GM23248 (cell line): ENCODE measurements around the gene KYAT1. TPM values are rescaled to one million over a fixed set of nuclear protein-coding genes. Genes with fewer than 3 reads are reported as not detected.

Experiments used
- DNase-seq: peaks from one replicate; pipeline ENCODE4 v3.0.0-alpha.2; 2015
- H2AFZ ChIP-seq: fragments of 200-600 bp; sonication (generic); 2 replicates; pipeline ENCODE4 v1.6.1; 2016; ENCODE audit warnings: antibody characterized with exemption
- H3F3A ChIP-seq: fragments of 200-600 bp; sonication (generic); 2 replicates; pipeline ENCODE4 v1.6.1; 2016; ENCODE audit warnings: mild to moderate bottlenecking, antibody characterized with exemption, mixed run types; ENCODE audit not compliant: insufficient read depth
- H3K27ac ChIP-seq: fragments of 200-600 bp; sonication (generic); 2 replicates; pipeline ENCODE4 v1.5.1; 2016; ENCODE audit warnings: mild to moderate bottlenecking
- H3K27me3 ChIP-seq: fragments of 200-600 bp; sonication (generic); replicated peaks from 2 replicates; pipeline ENCODE4 v1.6.1; 2016; ENCODE audit warnings: mild to moderate bottlenecking; ENCODE audit not compliant: insufficient read depth
- H3K36me3 ChIP-seq: fragments of 200-600 bp; sonication (generic); 2 replicates; pipeline ENCODE4 v1.6.1; 2016; ENCODE audit warnings: low read depth, mild to moderate bottlenecking
- H3K4me1 ChIP-seq: fragments of 200-600 bp; sonication (generic); 2 replicates; pipeline ENCODE4 v1.6.1; 2016; ENCODE audit warnings: mild to moderate bottlenecking; ENCODE audit not compliant: insufficient read depth
- H3K4me2 ChIP-seq: fragments of 200-600 bp; sonication (generic); one replicate; pipeline ENCODE4 v1.6.1; 2016; ENCODE audit warnings: mild to moderate bottlenecking; ENCODE audit not compliant: unreplicated experiment
- H3K4me3 ChIP-seq: fragments of 200-600 bp; sonication (generic); 2 replicates; pipeline ENCODE4 v1.5.1; 2016; ENCODE audit warnings: mild to moderate bottlenecking
- H3K79me2 ChIP-seq: fragments of 200-600 bp; sonication (generic); 2 replicates; pipeline ENCODE4 v1.6.1; 2016; ENCODE audit warnings: mild to moderate bottlenecking; ENCODE audit not compliant: insufficient read depth
- H3K9ac ChIP-seq: fragments of 200-600 bp; sonication (generic); 2 replicates; pipeline ENCODE4 v1.6.1; 2016; ENCODE audit warnings: mild to moderate bottlenecking
- H3K9me2 ChIP-seq: fragments of 200-600 bp; sonication (generic); 2 replicates; pipeline ENCODE4 v1.6.1; 2016; ENCODE audit warnings: mixed run types, mild to moderate bottlenecking, moderate library complexity; ENCODE audit not compliant: insufficient read depth
- H3K9me3 ChIP-seq: fragments of 200-600 bp; sonication (generic); one replicate; pipeline ENCODE4 v1.6.1; 2017; ENCODE audit warnings: low read depth
- H4K20me1 ChIP-seq: fragments of 200-600 bp; sonication (generic); 2 replicates; pipeline ENCODE4 v1.6.0; 2016; ENCODE audit not compliant: insufficient read depth
- EZH2 ChIP-seq: fragments of 200-600 bp; sonication (generic); IDR thresholded peaks from 2 replicates; pipeline ENCODE4 v1.6.1; 2018; ENCODE audit warnings: antibody characterized with exemption, mild to moderate bottlenecking; ENCODE audit not compliant: insufficient read depth, poor library complexity, severe bottlenecking
- EZH2phosphoT487 ChIP-seq: fragments of 200-600 bp; sonication (generic); IDR thresholded peaks from 2 replicates; pipeline ENCODE4 v1.6.1; 2018; ENCODE audit warnings: antibody characterized with exemption, moderate library complexity, mild to moderate bottlenecking, low read depth; ENCODE audit not compliant: insufficient read depth
- WGBS, 2 experiments: methylation state at CpG; one replicate each; pipeline ENCODE4 v1.1.6; 2015 to 2017; ENCODE audit warnings: low lambda C conversion rate in 2 of 2, low coverage in 1 of 2; ENCODE audit errors: missing lambda C conversion rate in 2 of 2; 5-methylcytosine and 5-hydroxymethylcytosine counted together
- in situ Hi-C: fragments of 300-500 bp; cut with MboI; formaldehyde crosslinking; loops from 2 replicates; pipeline ENCODE4 v1.15.0; 2020
- polyA plus RNA-seq: library from polyadenylated mRNA; unstranded; fragments of >200 nt; fragmentation: Nextera tagmentation; extraction: Ambion mirVana; gene quantifications from 2 replicates; pipeline ENCODE4 v1.2.1, GENCODE V29; 2016
- total RNA-seq: library from RNA; depleted of rRNA; stranded (reverse); fragments of >200 nt; shearing (Covaris generic); gene quantifications from 2 replicates; pipeline ENCODE4 v1.2.3, GENCODE V29; 2014

Gene KYAT1
- total and polyA plus RNA-seq, 2 experiments from 2014 or later = 5.1 to 5.5 TPM

- Histone ChIP-seq H4K20me1 (no peaks in the 10 kb centered on the region), H3K4me3 (no peak overlapping the region), H3K9ac (no peak overlapping the region), H3K4me2 (peak overlapping the region; percentile 77), H2AFZ (no peak overlapping the region), H3K36me3 (peaks cover 10% of the 10 kb centered on the region; the same call in 1 of the 2 replicates), H3K9me2 (no peaks in the 10 kb centered on the region), H3F3A (peaks cover 17% of the 10 kb centered on the region), H3K27ac (peak overlapping the region; percentile 68), H3K27me3 (no peaks in the 10 kb centered on the region), H3K79me2 (peaks cover 84% of the 10 kb centered on the region), H3K4me1 (peaks cover 33% of the 10 kb centered on the region), H3K9me3 (no peaks in the 10 kb centered on the region)
- no peak for TF ChIP-seq EZH2phosphoT487
- TF ChIP-seq EZH2 = no peak
- no peak for DNase-seq
- WGBS, 2 experiments = 80 to 87% methylated on average over 6 of the region's 6 CpGs
- in situ Hi-C loops = no loop called here
Observed at GRCh38 chr9:128910906-128911305, 29.2 kb upstream of the KYAT1 start.

DNA sequence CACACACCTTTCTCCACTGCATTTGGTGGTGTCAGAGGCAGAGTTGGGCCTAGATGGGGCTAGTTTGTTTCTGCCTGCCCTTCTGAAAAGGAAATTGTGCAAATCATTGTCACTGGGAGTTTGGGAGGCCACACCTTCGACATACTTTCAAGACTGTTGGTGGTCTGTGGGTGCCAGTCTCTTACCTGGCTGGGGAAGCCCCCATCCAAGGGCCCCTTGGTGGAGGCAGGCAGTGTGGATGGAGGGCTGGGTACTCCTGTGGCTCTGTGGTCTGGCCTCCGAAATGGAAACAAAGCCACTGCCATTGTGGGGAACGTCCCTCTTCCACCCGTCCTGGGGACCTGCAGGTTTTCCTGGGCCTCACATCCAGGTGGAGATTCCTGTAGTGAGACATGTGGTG lies 28.1 kb upstream of the KYAT1 start:
- no peak overlapping the region for H3K27ac ChIP-seq
- no peak for TF ChIP-seq EZH2phosphoT487
- TF ChIP-seq EZH2 = no peak
- 86 to 90% methylated on average over 4 of the region's 4 CpGs for WGBS, 2 experiments
- H4K20me1 ChIP-seq = no peaks in the 10 kb centered on the region
- H3K9me2 ChIP-seq = no peaks in the 10 kb centered on the region
- H3K4me3 ChIP-seq = no peak overlapping the region
- no peaks in the 10 kb centered on the region for H3K27me3 ChIP-seq
- no peak for DNase-seq
- H3K36me3 ChIP-seq = peaks cover 10% of the 10 kb centered on the region; the same call in 1 of the 2 replicates
- H3F3A ChIP-seq = peaks cover 17% of the 10 kb centered on the region
- H3K4me2 ChIP-seq = no peak overlapping the region
- no peak overlapping the region for H2AFZ ChIP-seq
- H3K9me3 ChIP-seq = no peaks in the 10 kb centered on the region
- peaks cover 33% of the 10 kb centered on the region for H3K4me1 ChIP-seq
- in situ Hi-C loops = no loop called here
- peaks cover 82% of the 10 kb centered on the region for H3K79me2 ChIP-seq
- no peak overlapping the region for H3K9ac ChIP-seq

- Histone ChIP-seq H3K27ac (no peak overlapping the region), H3F3A (peaks cover 23% of the 10 kb centered on the region), H4K20me1 (no peaks in the 10 kb centered on the region), H3K9me3 (no peaks in the 10 kb centered on the region), H3K79me2 (peaks cover 76% of the 10 kb centered on the region), H3K9me2 (no peaks in the 10 kb centered on the region), H3K4me3 (no peak overlapping the region), H3K36me3 (peaks cover 10% of the 10 kb centered on the region; the same call in 1 of the 2 replicates), H3K27me3 (no peaks in the 10 kb centered on the region), H3K4me2 (no peak overlapping the region), H3K9ac (no peak overlapping the region), H2AFZ (no peak overlapping the region), H3K4me1 (peaks cover 39% of the 10 kb centered on the region)
- WGBS, 2 experiments = 97 to 98% methylated on average over 21 to 24 of the region's 24 CpGs
- TF ChIP-seq EZH2phosphoT487 (no peak), EZH2 (no peak)
- in situ Hi-C loops = no loop called here
- no peak for DNase-seq
Observed at GRCh38 chr9:128908372-128908771, 26.6 kb upstream of the KYAT1 start.

GRCh38 chr9:128906741-128907140 lies 25.0 kb upstream of the KYAT1 start:
- H3K4me1 ChIP-seq = peaks cover 23% of the 10 kb centered on the region
- in situ Hi-C loops = no loop called here
- H3K4me2 ChIP-seq = no peak overlapping the region
- H3K9me2 ChIP-seq = no peaks in the 10 kb centered on the region
- no peaks in the 10 kb centered on the region for H3K9me3 ChIP-seq
- no peak overlapping the region for H2AFZ ChIP-seq
- no peak overlapping the region for H3K27ac ChIP-seq
- no peak for DNase-seq
- peaks cover 10% of the 10 kb centered on the region; the same call in 1 of the 2 replicates for H3K36me3 ChIP-seq
- no peaks in the 10 kb centered on the region for H4K20me1 ChIP-seq
- no peak overlapping the region for H3K4me3 ChIP-seq
- H3K27me3 ChIP-seq = no peaks in the 10 kb centered on the region
- H3K9ac ChIP-seq = no peak overlapping the region
- no peak for TF ChIP-seq EZH2phosphoT487
- TF ChIP-seq EZH2 = no peak
- H3K79me2 ChIP-seq = peaks cover 71% of the 10 kb centered on the region
- WGBS, 2 experiments = 38 to 53% methylated on average over 2 of the region's 2 CpGs
- peaks cover 16% of the 10 kb centered on the region for H3F3A ChIP-seq

- 88 to 89% methylated on average over 6 to 7 of the region's 7 CpGs for WGBS, 2 experiments
- Histone ChIP-seq H3K27me3 (no peaks in the 10 kb centered on the region), H3K9me3 (no peaks in the 10 kb centered on the region), H3K27ac (no peak overlapping the region), H3K9me2 (no peaks in the 10 kb centered on the region), H3K79me2 (peaks cover 72% of the 10 kb centered on the region), H2AFZ (no peak overlapping the region), H3K4me3 (no peak overlapping the region), H3K9ac (no peak overlapping the region), H3F3A (peaks cover 8% of the 10 kb centered on the region; the same call in 1 of the 2 replicates), H3K36me3 (peaks cover 10% of the 10 kb centered on the region; the same call in 1 of the 2 replicates), H3K4me2 (no peak overlapping the region), H3K4me1 (peaks cover 16% of the 10 kb centered on the region), H4K20me1 (no peaks in the 10 kb centered on the region)
- DNase-seq = no peak
- in situ Hi-C loops = no loop called here
- TF ChIP-seq EZH2phosphoT487 (no peak), EZH2 (no peak)
Observed at GRCh38 chr9:128905964-128906363, 24.2 kb upstream of the KYAT1 start.
